Fibroblast of lung (primary cell): ENCODE measurements around the gene NUP43.

Experiments used
- CTCF ChIP-seq, 2 donors: IDR thresholded peaks in 1 of 2; conservative IDR thresholded peaks in 1 of 2; 1 replicate in 1 of 2; 2 replicates in 1 of 2; pipeline ENCODE4 v1.5.1; 2011 to 2012; ENCODE audit warnings: low read length in 2 of 2, control low read depth in 1 of 2, inconsistent platforms in 1 of 2, low read depth in 1 of 2, mild to moderate bottlenecking in 1 of 2
- EZH2 ChIP-seq: IDR thresholded peaks from 2 replicates; pipeline ENCODE4 v1.5.1; 2012; ENCODE audit warnings: low read length, control low read depth, mild to moderate bottlenecking; ENCODE audit errors: missing control alignments

- TF ChIP-seq CTCF (conservative IDR thresholded peaks at IDR 0.05 in 1 of 2, IDR thresholded peaks at IDR 0.05 in 1 of 2; ENCODE audit: low read depth in 1 of 2, low read length in 2 of 2) = no peak
- no peak for TF ChIP-seq EZH2
Measured at GRCh38 chr6:149734915-149735314, 11.4 kb downstream of the NUP43 start.
